RWPE2 (cell line): ENCODE results near the gene PRRG3.

ENCODE experiments used
- ATAC-seq: fragments of 200-7000 bp; cut with Tn5 transposase; 3 replicates; pipeline ENCODE4 v1.9.1; 2021; ENCODE audit warnings: low read depth
- DNase-seq: peaks from one replicate; pipeline ENCODE4 v3.0.0-alpha.2; 2020; ENCODE audit warnings: low spot score
- H3K27ac ChIP-seq: fragments of 450-650 bp; 2 replicates; pipeline ENCODE4 v1.5.1; 2017; ENCODE audit warnings: mild to moderate bottlenecking; ENCODE audit not compliant: poor library complexity, severe bottlenecking
- H3K27me3 ChIP-seq: fragments of 250-450 bp; sonication (Bioruptor Pico); 2 replicates; pipeline ENCODE4 v1.5.1; 2021; ENCODE audit warnings: mild to moderate bottlenecking, moderate library complexity; ENCODE audit not compliant: insufficient read depth, poor library complexity, severe bottlenecking
- H3K36me3 ChIP-seq: fragments of 250-450 bp; sonication (Bioruptor Pico); 2 replicates; pipeline ENCODE4 v1.5.1; 2020; ENCODE audit warnings: low read depth, mild to moderate bottlenecking, moderate library complexity
- H3K4me1 ChIP-seq: fragments of 250-450 bp; sonication (Bioruptor Pico); 2 replicates; pipeline ENCODE4 v1.5.1; 2021; ENCODE audit warnings: mild to moderate bottlenecking, moderate library complexity; ENCODE audit not compliant: insufficient read depth, poor library complexity, severe bottlenecking
- H3K4me3 ChIP-seq: fragments of 250-450 bp; sonication (Bioruptor Pico); 2 replicates; pipeline ENCODE4 v1.5.1; 2021; ENCODE audit warnings: mild to moderate bottlenecking, moderate library complexity; ENCODE audit not compliant: severe bottlenecking
- H3K9me3 ChIP-seq: fragments of 250-450 bp; sonication (Bioruptor Pico); 2 replicates; pipeline ENCODE4 v1.5.1; 2021; ENCODE audit warnings: mild to moderate bottlenecking, moderate library complexity; ENCODE audit not compliant: severe bottlenecking
- TF ChIP-seq, protein P1 (sequence below): fragments of 450-650 bp; IDR thresholded peaks from one replicate; pipeline ENCODE4 v1.5.1; 2017; ENCODE audit warnings: mild to moderate bottlenecking, moderate library complexity; ENCODE audit not compliant: poor library complexity, severe bottlenecking

PRRG3 gene

GRCh38 chrX:151736685-151737084 lies 41.4 kb downstream of the PRRG3 start:
- H3K27ac ChIP-seq = no peak overlapping the region
- H3K4me1 ChIP-seq = no peaks in the 10 kb centered on the region
- DNase-seq (no peak), ATAC-seq (no peak)
- no peaks in the 10 kb centered on the region for H3K36me3 ChIP-seq
- no peaks in the 10 kb centered on the region for H3K27me3 ChIP-seq
- H3K9me3 ChIP-seq = no peaks in the 10 kb centered on the region
- TF ChIP-seq, protein P1, sequence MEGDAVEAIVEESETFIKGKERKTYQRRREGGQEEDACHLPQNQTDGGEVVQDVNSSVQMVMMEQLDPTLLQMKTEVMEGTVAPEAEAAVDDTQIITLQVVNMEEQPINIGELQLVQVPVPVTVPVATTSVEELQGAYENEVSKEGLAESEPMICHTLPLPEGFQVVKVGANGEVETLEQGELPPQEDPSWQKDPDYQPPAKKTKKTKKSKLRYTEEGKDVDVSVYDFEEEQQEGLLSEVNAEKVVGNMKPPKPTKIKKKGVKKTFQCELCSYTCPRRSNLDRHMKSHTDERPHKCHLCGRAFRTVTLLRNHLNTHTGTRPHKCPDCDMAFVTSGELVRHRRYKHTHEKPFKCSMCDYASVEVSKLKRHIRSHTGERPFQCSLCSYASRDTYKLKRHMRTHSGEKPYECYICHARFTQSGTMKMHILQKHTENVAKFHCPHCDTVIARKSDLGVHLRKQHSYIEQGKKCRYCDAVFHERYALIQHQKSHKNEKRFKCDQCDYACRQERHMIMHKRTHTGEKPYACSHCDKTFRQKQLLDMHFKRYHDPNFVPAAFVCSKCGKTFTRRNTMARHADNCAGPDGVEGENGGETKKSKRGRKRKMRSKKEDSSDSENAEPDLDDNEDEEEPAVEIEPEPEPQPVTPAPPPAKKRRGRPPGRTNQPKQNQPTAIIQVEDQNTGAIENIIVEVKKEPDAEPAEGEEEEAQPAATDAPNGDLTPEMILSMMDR = no peak
- H3K4me3 ChIP-seq = no peak overlapping the region

GRCh38 chrX:151737494-151737893 lies 42.2 kb downstream of the PRRG3 start:
- ATAC-seq = no peak
- no peaks in the 10 kb centered on the region for H3K27me3 ChIP-seq
- DNase-seq = no peak

GRCh38 chrX:151738751-151739150 lies 43.5 kb downstream of the PRRG3 start:
- ATAC-seq (no peak), DNase-seq (no peak)
- Histone ChIP-seq H3K36me3 (no peaks in the 10 kb centered on the region), H3K27me3 (no peaks in the 10 kb centered on the region), H3K4me1 (no peaks in the 10 kb centered on the region), H3K4me3 (no peak overlapping the region), H3K27ac (no peak overlapping the region), H3K9me3 (no peaks in the 10 kb centered on the region)
- TF ChIP-seq, protein P1 = no peak

More at GRCh38 chrX:151737494-151737893, 42.2 kb downstream of the PRRG3 start:
- TF ChIP-seq, protein P1 = no peak
- Histone ChIP-seq H3K9me3 (no peaks in the 10 kb centered on the region), H3K4me3 (no peak overlapping the region), H3K4me1 (no peaks in the 10 kb centered on the region), H3K36me3 (no peaks in the 10 kb centered on the region), H3K27ac (no peak overlapping the region)

DNA sequence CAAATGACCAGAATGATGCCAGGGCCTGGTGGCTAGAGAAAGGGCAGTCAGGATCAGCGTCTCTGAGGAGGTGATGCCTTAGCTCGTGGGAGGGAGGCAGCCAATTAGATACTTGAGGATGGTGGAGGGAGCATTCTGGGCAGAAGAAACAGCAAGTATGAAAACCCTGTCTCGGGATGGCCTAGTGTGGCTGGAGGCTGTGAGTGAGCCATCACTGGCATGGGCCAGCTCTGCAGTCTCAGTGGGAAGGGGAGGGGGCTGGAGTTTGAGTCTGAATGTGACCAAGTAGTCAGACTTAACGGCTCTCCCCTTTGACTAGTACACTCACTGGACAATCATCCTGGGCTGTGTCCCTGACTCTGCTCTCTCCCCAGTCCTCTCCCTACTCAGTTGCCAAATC lies 46.3 kb downstream of the PRRG3 start:
- ATAC-seq (no peak), DNase-seq (no peak)
- Histone ChIP-seq H3K36me3 (no peaks in the 10 kb centered on the region), H3K4me3 (no peak overlapping the region), H3K9me3 (no peaks in the 10 kb centered on the region), H3K4me1 (no peaks in the 10 kb centered on the region), H3K27ac (no peak overlapping the region), H3K27me3 (no peaks in the 10 kb centered on the region)
- TF ChIP-seq, protein P1 = no peak

GRCh38 chrX:151742311-151742710 lies 47.1 kb downstream of the PRRG3 start:
- Histone ChIP-seq H3K4me3 (no peak overlapping the region), H3K4me1 (no peaks in the 10 kb centered on the region), H3K27me3 (no peaks in the 10 kb centered on the region)

More at GRCh38 chrX:151742311-151742710, 47.1 kb downstream of the PRRG3 start:
- no peaks in the 10 kb centered on the region for H3K9me3 ChIP-seq
- no peak overlapping the region for H3K27ac ChIP-seq
- ATAC-seq (no peak), DNase-seq (no peak)
- no peaks in the 10 kb centered on the region for H3K36me3 ChIP-seq
- TF ChIP-seq, protein P1 = no peak
